Kidney capillary endothelial cell (primary cell): ENCODE data around the gene TRAF2.
"Not testable (repeated sequence)": the region's sequence is repeated elsewhere in the genome, so short reads cannot be mapped to it uniquely, and the experiment has no call there.

Experiments
- DNase-seq: peaks from one replicate; pipeline ENCODE4 v3.0.0-alpha.2; 2018; ENCODE audit warnings: low spot score

The TRAF2 gene

DNA sequence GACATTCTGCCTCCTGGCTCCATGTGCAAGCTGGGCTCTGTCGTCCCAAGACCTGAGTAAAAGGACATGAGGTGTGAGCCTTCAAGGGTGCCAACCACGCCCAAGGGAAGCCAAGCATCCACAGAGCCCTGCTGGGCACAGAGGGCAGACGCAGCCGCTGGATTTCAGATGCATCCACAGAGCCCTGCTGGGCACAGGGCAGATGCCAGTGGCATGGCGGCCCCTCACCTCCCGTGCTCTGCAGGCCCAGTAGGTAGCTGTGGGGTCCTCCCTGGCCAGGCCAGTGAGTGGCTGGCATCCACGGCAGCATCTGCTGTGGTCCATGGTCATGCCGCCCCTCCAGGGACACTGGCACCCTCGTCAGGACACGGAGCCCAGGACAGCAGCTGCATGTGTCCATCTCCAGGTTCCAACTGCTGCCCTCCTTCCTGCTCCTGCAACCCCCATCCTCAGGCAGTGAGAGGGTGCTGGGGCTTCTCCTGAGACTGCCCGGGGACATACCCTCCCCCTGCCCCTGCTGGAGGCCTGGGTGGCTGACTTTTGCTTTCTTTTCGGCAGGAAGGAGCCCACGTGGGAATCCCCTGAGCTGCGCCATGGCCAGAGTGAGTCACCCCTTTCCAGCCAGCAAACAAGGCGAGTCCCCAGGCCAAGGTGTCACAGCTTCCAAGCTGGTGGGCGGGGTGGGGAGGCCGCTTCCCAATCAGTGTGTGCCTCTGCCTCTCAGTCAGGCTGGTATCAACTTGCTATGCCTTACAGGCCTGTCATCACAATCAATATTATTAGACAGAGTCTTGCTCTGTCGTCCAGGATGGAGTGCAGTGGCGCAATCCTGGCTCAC lies 4.0 kb upstream of the TRAF2 start:
- DNase-seq: peak; percentile 55

DNA sequence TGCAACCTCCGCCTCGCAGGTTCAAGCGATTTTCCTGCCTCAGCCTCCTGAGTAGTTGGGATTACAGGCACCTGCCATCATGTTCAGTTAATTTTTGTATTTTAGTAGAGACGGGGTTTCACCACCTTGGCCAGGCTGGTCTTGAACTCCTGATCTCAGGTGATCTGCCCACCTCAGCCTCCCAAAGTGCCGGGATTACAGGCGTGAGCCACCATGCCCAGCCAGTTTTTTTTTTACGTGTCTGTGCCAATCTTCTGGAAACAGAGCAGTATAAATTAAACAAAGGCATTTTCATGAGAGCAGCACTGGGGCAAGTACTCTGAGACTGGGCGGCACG lies 3.4 kb upstream of the TRAF2 start:
- not testable (repeated sequence) for DNase-seq

DNA sequence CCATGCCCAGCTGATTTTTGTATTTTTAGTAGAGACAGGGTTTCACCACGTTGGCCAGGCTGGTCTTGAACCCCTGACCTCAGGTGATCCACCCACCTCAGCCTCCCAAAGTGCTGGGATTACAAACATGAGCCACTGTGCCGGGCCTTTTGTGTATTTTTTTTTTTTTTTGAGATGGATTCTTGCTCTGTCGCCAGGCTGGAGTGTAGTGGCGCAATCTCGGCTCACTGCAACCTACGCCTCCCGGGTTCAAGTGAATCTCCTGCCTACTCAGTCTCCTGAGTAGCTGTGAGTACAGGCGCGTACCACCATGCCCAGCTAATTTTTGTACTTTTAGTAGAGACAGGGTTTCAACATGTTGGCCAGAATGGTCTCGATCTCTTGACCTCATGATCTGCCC lies 2.6 kb upstream of the TRAF2 start:
- DNase-seq: not testable (repeated sequence)

DNA sequence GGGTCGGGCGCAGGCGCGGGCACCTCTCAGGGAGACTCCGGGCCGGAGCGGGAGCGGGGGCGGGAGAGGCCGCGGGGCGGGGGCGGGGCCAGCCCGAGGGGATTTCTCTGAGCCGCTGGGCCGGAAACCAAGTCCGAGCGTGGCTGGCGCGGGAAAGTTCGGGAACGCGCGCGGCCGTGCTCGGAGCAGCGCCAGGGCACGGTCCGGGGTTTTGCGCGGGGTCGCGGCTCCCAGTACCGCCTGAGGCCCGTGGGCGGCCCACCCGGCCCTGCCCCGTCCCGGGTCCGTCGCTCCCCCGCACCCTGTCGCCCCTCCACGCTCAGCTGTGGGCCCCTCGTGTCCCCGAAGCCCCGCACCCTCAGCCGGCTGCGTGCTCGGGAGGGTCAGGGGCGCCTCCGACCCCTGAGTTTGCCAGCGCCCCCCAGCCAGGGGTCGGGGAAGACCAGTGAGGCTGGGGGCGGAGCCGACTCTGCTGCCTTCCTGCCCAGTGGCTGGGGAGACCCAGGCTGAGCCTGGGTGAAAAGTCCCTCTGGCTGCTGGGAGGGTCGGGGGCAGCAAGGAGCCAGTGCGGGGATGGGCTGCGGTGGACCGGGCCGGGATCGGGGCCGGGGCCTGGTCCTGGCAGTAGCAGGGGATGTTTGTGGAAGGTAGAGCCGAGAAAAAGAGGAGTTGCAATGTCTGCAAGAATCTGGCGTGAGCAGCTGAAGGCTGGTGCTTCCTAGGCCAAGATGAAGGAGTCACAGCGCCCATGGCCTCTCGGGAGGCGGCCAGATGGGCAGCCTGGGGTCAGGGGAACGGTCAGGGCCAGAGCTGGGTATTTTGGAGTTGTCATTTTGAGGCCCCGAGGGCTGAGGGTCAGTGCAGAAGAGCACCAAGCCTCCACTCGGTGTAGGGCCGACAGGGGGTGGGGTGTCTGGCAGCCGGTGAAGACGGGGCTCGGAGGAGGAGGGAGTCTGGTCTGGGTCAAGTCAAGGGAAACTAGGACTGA lies 588 bp downstream of the TRAF2 start:
- peak; percentile 21 for DNase-seq

DNA sequence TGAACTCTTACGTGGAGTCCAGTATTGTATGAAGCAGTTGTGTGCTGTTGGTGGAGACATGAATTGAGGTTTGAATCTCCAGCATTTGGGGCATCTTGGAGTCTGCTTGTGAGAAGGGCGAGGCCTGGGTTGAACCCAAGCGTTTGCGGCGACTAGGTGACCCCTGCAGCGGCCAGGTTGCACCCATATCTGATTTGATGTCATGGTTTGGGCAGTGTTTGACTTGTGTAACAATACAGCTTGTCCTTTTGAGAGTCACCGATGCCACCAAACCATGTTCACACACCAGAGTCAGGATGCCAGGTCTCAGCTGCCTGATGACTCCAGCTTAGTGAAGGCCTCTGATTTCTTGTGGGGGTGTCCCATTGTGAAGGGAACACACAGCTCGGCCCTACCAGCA lies 2.1 kb downstream of the TRAF2 start:
- no peak for DNase-seq

DNA sequence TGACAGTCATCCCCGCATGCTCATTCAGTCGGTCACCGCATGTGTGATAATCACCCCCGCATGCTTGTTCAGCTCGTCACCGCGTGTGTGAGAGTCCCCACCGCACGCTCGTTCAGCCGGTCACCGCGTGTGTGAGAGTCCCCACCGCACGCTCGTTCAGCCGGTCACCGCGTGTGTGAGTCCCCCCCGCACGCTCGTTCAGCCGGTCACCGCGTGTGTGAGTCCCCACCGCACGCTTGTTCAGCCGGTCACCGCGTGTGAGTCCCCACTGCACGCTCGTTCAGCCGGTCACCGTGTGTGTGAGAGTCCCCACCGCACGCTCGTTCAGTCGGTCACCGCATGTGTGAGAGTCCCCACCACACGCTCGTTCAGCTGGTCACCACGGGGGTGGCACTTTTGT lies 3.5 kb downstream of the TRAF2 start:
- DNase-seq: no peak

DNA sequence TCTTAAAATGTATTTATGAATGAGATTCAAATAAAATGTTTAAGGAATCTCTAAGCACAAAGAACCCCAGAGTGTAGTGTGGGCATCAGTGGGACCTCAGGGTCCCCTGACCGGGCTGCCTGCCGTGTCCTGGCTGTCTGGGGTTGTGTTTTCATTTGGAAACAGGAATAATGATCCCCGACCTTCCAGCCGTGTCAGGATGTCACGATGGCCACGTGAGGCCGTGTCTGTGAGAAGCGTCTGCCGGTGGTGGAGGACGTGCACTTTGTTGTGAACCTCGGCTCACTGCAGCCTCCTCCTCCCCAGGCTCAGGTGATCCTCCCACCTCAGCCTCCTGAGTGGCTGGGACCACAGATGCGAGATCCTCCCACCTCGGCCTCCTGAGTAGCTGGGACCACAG lies 4.3 kb downstream of the TRAF2 start:
- DNase-seq: no peak

DNA sequence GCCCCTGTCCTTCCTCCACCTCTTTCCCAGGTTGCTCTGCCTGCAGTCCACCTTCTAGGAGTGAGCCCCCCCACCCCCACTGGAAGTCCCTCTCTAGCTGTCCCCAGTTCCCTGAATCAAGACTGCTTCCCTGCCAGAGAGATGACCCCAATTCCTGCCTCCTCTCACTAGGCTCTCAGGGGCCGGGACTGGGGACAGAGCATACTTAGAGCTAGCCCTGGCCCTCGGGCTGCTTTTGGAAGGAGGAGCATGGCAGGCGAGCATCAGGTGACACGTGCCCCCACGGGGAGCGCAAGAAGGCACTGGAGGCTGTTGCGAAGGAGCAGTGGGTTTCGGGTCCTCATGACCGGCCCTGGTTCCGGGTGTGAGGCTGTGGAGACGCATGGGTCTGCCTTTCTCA lies 9.7 kb downstream of the TRAF2 start:
- no peak for DNase-seq

DNA sequence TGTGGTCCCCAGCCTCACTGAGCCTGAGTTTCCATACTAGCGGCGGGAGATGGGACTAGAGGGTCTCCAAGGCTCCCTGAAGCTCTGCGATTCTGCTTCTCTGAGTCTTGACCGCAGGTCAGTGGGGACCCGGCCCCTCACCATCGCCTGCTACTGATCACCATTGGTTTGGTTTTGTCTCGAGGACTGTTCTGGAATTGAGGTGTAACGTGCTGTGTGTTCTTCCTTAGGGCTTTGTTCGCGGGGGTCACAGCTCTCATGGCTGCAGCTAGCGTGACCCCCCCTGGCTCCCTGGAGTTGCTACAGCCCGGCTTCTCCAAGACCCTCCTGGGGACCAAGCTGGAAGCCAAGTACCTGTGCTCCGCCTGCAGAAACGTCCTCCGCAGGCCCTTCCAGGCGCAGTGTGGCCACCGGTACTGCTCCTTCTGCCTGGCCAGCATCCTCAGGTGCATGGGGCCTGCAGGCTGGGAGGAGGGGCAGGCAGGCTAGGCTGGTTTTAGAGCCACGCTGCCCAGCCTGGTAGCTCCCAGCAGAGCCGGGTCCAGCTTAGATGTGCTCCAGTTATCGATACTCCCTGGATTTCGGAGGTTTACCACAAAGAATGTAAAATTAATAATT lies 12.3 kb downstream of the TRAF2 start:
- DNase-seq: no peak

DNA sequence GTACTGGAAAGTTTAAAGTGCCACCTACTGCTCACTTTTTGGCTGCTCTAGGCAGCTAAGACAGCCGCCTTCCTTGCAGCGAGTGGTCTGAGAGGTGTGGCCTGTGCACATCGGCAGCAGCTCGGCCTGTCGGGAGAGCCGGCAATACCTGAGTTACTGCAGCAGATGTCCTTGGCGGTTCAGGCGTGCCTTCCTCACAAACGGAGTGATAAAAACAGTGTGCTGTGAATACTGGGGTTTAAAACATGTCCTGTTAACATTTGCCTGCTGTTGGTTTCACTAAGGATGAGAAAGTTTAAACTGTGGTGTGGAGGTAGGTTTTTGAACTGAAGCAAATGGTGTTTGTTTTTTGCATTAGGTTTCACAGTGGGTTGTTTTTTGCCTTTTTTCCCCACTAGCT lies 12.9 kb downstream of the TRAF2 start:
- DNase-seq: no peak

DNA sequence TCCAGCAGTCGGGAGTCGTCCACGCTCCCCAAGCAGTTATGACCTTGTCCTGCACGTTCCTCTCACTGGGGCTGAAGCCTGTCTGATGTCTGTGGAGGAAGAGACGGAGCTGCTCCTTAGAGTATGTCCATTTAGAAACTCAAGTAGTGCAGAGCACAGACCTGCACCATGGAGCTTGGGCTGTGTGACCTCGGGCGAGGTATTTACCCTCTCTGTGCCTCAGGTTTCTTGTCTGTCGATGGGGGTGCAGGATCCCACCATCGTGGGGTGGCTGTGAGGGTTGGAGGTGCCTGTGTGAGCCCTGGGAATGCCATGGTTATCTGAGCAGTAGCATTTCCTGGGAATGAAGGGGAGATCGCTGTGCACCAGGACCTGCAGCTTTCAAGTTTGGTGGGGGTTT lies 14.2 kb downstream of the TRAF2 start:
- DNase-seq: no peak

DNA sequence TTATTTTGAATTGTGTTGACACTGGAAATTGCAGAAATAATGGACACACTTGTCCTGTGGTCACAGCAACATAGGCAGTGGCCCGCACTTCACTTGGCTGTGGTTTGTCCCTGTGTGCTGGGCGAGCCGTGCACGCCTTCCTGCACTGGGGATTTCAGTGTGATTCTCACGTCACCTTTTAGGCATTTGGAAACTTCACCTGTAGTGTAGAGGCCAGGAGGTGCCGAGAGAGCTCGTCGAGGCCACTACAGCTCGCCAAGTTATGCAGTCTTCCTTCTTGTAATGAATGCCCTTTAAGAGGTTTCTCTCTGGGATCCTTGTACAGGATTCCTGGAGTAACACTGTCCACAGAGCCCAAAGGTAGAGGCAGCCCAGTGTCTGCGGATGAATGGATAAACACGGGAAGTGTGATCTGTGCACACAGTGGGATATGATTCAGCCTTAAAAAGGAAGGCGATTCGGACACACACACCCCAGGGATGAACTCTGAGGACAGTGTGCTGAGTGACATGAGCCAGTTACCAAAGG lies 14.7 kb downstream of the TRAF2 start:
- DNase-seq: no peak

DNA sequence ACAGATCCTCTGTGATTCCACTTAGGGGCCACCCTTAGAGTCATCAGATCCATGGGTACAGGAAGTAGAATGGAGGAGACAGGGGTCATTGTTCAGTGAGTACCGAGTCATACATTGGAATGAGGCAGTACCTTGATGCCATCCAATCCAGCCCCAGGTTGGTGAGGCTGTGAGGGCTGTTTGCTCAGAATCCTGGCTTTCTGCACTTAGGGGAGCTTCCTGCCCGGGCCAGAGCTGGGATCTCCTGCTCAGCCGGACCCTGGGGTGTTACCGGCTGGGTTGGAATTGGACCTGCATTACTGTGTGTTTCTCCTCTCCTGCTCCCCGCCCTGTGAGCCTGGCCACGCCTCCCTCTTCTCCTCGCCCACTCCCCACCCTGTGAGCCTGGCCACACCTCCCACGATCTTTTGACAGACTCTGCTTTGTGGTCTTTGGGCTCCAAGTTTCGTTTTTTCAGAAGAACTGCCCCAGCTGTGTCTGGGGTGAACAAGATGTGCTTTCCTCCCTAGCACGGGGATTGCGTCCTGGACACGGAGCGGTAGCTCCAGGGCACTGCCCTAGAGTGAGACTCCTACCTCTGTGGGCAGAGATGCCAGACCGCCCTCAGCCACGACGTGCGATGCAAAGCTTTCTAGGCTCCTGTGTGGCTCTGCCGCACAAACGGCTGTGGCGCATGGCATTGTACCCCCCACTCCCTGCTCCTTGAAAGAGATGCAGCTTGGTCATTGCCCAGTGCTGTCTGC lies 15.4 kb downstream of the TRAF2 start:
- peak; percentile 67 for DNase-seq

DNA sequence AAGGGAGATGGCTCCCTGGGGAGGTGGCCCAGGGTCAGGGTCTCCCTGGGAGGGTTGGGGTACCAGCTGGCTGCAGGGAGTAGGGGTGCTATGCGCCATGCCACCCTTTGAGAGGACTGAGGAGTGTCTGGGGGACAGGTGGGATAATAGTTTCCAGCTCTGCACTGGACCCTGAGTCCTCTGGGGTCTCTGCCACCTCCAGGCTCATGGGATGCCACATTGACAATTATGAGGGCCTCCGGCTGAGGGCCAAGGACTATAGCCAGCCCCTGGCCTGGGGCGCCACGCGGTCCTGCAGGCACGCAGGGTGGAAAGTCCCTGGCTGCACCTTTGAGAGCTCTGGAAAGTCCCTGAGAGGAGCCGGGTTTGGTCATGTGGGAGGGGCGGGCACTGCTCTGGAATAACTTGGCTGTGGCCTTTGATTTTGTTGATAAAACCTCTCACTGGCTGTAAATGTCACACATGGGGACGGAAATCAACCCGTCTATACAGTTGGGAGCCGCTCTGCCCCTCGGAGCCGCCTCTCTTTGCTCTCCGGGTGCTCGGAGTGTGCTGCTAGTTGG lies 16.0 kb downstream of the TRAF2 start:
- no peak for DNase-seq

DNA sequence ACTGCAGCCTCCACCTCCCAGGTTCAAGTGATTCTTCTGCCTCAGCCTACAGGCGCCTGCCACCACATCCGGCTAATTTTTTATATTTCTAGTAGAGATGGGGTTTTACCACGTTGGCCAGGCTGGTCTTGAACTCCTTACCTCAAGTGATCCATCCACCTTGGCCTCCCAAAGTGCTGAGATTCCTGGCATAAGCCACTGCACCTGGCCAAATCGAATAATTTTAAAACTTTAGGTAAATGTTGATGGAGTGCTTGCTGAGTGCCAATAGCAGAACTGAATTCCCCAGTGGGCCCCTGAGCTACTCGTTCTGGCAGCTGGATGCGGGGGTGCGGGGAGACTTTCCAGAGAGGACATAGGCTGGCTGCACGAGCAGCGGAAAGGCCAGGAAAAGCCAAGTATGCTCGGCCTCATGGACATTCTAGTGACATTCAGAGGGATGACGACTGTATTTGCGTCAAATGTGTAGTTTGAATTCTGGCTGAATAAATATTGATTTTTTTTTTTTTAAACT lies 16.8 kb downstream of the TRAF2 start:
- no peak for DNase-seq

DNA sequence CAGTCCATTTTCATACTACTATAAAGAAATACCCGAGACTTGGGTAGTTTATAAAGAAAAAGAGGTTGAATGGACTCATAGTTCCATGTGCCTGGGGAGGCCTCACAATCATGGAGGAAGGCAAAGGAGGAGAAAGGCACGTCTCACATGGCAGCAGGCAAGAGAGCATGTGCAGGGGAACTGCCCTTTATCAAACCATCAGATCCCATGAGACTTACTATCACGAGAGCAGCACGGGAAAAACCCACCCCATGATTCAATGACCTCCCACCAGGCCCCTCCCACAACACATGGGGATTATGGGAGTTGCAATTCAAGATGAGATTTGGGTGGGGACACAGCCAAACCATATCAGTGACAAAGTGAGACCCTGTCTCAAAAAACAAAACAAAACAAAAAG lies 19.9 kb downstream of the TRAF2 start:
- no peak for DNase-seq

DNA sequence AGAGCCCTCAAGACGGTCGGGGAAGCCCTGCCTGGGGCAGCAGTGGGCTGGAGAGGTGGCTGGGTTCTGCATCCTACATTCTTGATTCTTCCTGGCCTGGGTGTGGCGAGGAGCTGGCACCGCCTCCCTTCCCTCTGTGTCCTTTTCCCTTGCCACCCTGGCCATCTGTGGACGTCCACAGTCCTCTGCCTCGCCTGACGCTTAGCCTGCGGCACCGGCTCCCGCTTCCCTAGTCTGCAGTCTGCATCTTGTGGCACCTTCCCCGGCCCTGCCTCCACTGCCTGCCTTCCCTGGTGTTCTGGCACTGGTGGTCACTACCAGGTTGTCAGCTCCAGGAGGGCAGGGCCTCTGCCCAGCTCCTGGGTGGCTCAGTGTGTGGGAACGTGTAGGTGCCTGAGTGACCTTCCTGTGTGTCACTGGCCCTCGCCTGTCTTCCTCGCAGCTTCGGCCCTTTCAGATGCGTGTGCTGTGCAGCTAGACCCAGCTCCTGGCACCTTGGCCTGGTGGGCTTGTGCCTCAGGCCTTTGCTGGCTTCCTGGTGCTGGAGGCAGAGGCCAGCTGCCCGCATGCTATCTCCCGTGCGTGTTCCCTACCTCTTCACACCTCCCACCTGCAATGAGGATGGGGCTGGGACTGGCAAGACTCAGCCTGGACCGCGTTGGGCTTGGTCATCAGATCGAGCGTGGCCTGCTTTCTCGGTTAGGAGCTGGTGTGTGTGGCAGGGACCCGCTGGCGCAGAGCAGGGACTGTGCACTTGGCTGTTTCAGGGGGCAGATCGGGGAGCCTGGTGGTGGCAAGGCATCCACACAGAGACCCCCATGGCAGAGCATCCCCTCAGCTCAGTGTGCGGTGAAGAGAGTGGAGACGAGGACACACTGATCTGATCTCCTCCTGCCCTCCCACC lies 20.9 kb downstream of the TRAF2 start:
- no peak for DNase-seq

DNA sequence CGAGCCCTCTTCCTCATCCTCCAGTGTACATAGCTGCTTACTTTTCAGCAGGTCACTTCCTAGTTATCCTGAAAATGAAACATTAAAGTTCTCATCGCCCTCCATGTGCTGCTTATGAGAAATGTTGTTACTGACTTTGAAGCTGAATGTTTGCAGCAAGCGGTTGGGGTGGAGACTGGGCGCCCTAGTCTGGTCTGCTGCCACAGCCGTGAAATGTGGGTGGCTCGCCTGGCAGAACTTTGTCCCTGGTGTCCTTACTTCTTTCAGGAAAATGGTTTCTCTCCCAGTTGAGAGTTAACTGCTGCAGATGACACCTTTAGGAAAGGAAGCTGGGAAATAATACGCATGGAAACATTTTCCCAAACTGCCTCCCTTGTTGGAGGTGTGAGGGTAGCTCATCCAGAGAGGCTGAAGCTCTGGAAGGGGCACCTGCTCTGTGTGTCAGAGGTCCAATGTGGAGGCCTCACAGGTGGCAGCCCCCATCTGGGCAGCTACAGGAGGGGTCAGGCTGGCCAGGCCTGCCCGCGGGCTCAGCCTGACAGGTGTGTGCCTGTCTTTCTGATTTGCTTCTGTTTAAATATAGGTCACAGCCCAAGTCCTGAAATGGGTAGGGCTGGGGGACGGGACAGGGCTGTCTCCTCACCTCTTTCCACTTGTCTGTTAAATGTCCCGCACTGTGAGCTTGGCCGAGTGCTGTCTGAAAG lies 24.0 kb downstream of the TRAF2 start:
- DNase-seq: no peak

DNA sequence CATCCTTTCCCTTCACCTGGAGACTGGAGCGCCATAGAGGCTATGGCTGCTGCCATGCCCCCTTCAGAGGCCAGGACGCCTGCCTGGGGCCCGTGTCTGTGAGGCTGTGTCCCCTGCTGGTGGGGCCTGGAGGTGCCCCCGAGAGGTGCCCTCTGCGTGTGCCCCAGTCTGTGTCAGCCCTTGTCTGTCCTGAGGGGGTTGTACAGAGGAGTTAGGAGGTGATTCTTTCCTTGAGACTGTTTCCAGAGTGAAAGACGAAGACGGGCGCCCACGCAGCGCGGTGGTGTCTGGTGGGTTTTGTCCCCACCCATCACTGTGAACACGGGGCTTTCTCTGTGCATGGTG lies 24.6 kb downstream of the TRAF2 start:
- no peak for DNase-seq
